Liver (tissue), 9 donors: ENCODE data around the gene TAL1. TPM values are rescaled to one million over a fixed set of nuclear protein-coding genes. Genes with fewer than 3 reads are reported as not detected.

Experiments
- DNase-seq: peaks from one replicate; pipeline ENCODE4 v3.0.0-alpha.2; 2017; ENCODE audit warnings: low spot score
- H3K27ac ChIP-seq, 2 donors: one replicate each; pipeline ENCODE4 v1.7.0; 2013; ENCODE audit warnings: inconsistent platforms in 2 of 2, low read length in 2 of 2, control low read depth in 1 of 2, low read depth in 1 of 2, mild to moderate bottlenecking in 1 of 2
- H3K27me3 ChIP-seq, 4 donors: one replicate each; pipeline versions ENCODE4 v1.6.1 to v1.7.0; 2013; ENCODE audit warnings: low read length in 3 of 4, inconsistent platforms in 1 of 4, mild to moderate bottlenecking in 1 of 4, moderate library complexity in 1 of 4; ENCODE audit not compliant: control insufficient read depth in 4 of 4, insufficient read depth in 4 of 4
- H3K36me3 ChIP-seq, 4 donors: one replicate each; pipeline versions ENCODE4 v1.6.1 to v1.7.0; 2013; ENCODE audit warnings: low read length in 3 of 4, mild to moderate bottlenecking in 3 of 4, low read depth in 1 of 4, moderate library complexity in 1 of 4; ENCODE audit not compliant: control insufficient read depth in 4 of 4, insufficient read depth in 3 of 4
- H3K4me1 ChIP-seq, 4 donors: one replicate each; pipeline versions ENCODE4 v1.6.1 to v1.7.0; 2013; ENCODE audit warnings: low read length in 3 of 4, mild to moderate bottlenecking in 3 of 4, moderate library complexity in 1 of 4; ENCODE audit not compliant: control insufficient read depth in 4 of 4, insufficient read depth in 4 of 4
- H3K4me3 ChIP-seq, 3 donors: one replicate each; pipeline versions ENCODE4 v1.6.1 to v1.7.0; 2013; ENCODE audit warnings: low read length in 3 of 3, control low read depth in 1 of 3, low read depth in 1 of 3, mild to moderate bottlenecking in 1 of 3
- H3K9ac ChIP-seq, 2 donors: one replicate each; pipeline ENCODE4 v1.7.0; 2013; ENCODE audit warnings: low read length in 2 of 2, mild to moderate bottlenecking in 2 of 2, moderate library complexity in 2 of 2, control low read depth in 1 of 2, low read depth in 1 of 2
- H3K9me3 ChIP-seq, 4 donors: one replicate each; pipeline versions ENCODE4 v1.6.1 to v1.7.0; 2013; ENCODE audit warnings: low read length in 3 of 4; ENCODE audit not compliant: control insufficient read depth in 4 of 4
- ATF3 ChIP-seq: IDR thresholded peaks from 2 replicates; pipeline ENCODE4 v1.6.1; 2016; ENCODE audit warnings: antibody characterized with exemption
- CTCF ChIP-seq: fragments of 150-350 bp; IDR thresholded peaks from 2 replicates; pipeline ENCODE4 v1.5.1; 2017; ENCODE audit warnings: improper control_type of control experiment, low read depth, low read length; ENCODE audit not compliant: missing input control
- EGR1 ChIP-seq, 2 donors: IDR thresholded peaks; 2 replicates each; pipeline ENCODE4 v1.6.1; 2016 to 2018; ENCODE audit warnings: antibody characterized with exemption in 2 of 2, low read depth in 2 of 2
- FOXA1 ChIP-seq: IDR thresholded peaks from 2 replicates; pipeline ENCODE4 v1.6.1; 2016; ENCODE audit warnings: antibody characterized with exemption
- FOXA2 ChIP-seq: IDR thresholded peaks from 2 replicates; pipeline ENCODE4 v1.6.1; 2016; ENCODE audit warnings: antibody characterized with exemption
- GABPA ChIP-seq, 2 donors: IDR thresholded peaks in 1 of 2; conservative IDR thresholded peaks in 1 of 2; 2 replicates each; pipeline ENCODE4 v1.6.1; 2016; ENCODE audit warnings: antibody characterized with exemption in 2 of 2, mild to moderate bottlenecking in 1 of 2, moderate library complexity in 1 of 2
- HNF4A ChIP-seq, 2 donors: conservative IDR thresholded peaks; 2 replicates each; pipeline ENCODE4 v1.6.1; 2016; ENCODE audit warnings: antibody characterized with exemption in 2 of 2, mild to moderate bottlenecking in 2 of 2
- HNF4G ChIP-seq: IDR thresholded peaks from 2 replicates; pipeline ENCODE4 v1.6.1; 2016; ENCODE audit warnings: antibody characterized with exemption
- JUND ChIP-seq, 2 donors: IDR thresholded peaks; 2 replicates each; pipeline ENCODE4 v1.6.1; 2016; ENCODE audit warnings: antibody characterized with exemption in 2 of 2
- NR2F2 ChIP-seq: IDR thresholded peaks from 2 replicates; pipeline ENCODE4 v1.6.1; 2016; ENCODE audit warnings: antibody characterized with exemption
- RAD21 ChIP-seq, 2 donors: IDR thresholded peaks; 2 replicates each; pipeline ENCODE4 v1.6.1; 2016; ENCODE audit warnings: antibody characterized with exemption in 2 of 2, mild to moderate bottlenecking in 2 of 2
- RXRA ChIP-seq, 2 donors: IDR thresholded peaks; 2 replicates each; pipeline ENCODE4 v1.6.1; 2017 to 2018; ENCODE audit warnings: antibody characterized with exemption in 2 of 2, mild to moderate bottlenecking in 1 of 2
- SP1 ChIP-seq: IDR thresholded peaks from 2 replicates; pipeline ENCODE4 v1.6.1; 2018; ENCODE audit warnings: antibody characterized with exemption, mild to moderate bottlenecking
- TAF1 ChIP-seq: conservative IDR thresholded peaks from 2 replicates; pipeline ENCODE4 v1.6.1; 2016; ENCODE audit warnings: antibody characterized with exemption, mild to moderate bottlenecking
- YY1 ChIP-seq: IDR thresholded peaks from 2 replicates; pipeline ENCODE4 v1.6.1; 2016; ENCODE audit warnings: antibody characterized with exemption, mild to moderate bottlenecking
- WGBS: extraction: QIAGEN DNeasy Blood & Tissue Kit; methylation state at CpG from one replicate; pipeline ENCODE4 v1.1.7; 2013; 5-methylcytosine and 5-hydroxymethylcytosine counted together
- polyA plus RNA-seq, 2 donors: library from polyadenylated mRNA; stranded (reverse) in 1 of 2; unstranded in 1 of 2; fragments of 200-250 nt in 1 of 2; fragments of >200 nt in 1 of 2; fragmentation: Nextera tagmentation in 1 of 2; extraction: Ambion mirVana in 1 of 2; gene quantifications; one replicate each; pipeline versions ENCODE4 v1.2.1 to v1.2.3, GENCODE V29; 2013 to 2015
- total RNA-seq, 2 donors: library from RNA; depleted of rRNA; stranded (reverse); fragments of >200 nt; gene quantifications; one replicate each; pipeline ENCODE4 v1.2.3, GENCODE V29; 2014
- TF ChIP-seq, protein P1 (sequence below): IDR thresholded peaks from 2 replicates; pipeline ENCODE4 v1.6.1; 2016; ENCODE audit warnings: antibody characterized with exemption
- TF ChIP-seq, protein P2 (sequence below): IDR thresholded peaks from 2 replicates; pipeline ENCODE4 v1.6.1; 2016; ENCODE audit warnings: antibody characterized with exemption, mild to moderate bottlenecking
- TF ChIP-seq, protein P3 (sequence below): IDR thresholded peaks from 2 replicates; pipeline ENCODE4 v1.6.1; 2016; ENCODE audit warnings: antibody characterized with exemption
- donor health status: healthy.
- donor health status: healthy.
- donor health status: healthy.
- donor health status: healthy.
- donor health status: healthy.

Gene TAL1
- total and polyA plus RNA-seq, 4 donors, result 0.79 to 184 (median 2.3) TPM

- TF ChIP-seq HNF4A (conservative IDR thresholded peaks at IDR 0.05), result no peak
- TF ChIP-seq FOXA1, result no peak
- no peak for TF ChIP-seq HNF4G
- TF ChIP-seq, protein P1, sequence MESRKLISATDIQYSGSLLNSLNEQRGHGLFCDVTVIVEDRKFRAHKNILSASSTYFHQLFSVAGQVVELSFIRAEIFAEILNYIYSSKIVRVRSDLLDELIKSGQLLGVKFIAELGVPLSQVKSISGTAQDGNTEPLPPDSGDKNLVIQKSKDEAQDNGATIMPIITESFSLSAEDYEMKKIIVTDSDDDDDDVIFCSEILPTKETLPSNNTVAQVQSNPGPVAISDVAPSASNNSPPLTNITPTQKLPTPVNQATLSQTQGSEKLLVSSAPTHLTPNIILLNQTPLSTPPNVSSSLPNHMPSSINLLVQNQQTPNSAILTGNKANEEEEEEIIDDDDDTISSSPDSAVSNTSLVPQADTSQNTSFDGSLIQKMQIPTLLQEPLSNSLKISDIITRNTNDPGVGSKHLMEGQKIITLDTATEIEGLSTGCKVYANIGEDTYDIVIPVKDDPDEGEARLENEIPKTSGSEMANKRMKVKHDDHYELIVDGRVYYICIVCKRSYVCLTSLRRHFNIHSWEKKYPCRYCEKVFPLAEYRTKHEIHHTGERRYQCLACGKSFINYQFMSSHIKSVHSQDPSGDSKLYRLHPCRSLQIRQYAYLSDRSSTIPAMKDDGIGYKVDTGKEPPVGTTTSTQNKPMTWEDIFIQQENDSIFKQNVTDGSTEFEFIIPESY, result no peak
- TF ChIP-seq, protein P2, sequence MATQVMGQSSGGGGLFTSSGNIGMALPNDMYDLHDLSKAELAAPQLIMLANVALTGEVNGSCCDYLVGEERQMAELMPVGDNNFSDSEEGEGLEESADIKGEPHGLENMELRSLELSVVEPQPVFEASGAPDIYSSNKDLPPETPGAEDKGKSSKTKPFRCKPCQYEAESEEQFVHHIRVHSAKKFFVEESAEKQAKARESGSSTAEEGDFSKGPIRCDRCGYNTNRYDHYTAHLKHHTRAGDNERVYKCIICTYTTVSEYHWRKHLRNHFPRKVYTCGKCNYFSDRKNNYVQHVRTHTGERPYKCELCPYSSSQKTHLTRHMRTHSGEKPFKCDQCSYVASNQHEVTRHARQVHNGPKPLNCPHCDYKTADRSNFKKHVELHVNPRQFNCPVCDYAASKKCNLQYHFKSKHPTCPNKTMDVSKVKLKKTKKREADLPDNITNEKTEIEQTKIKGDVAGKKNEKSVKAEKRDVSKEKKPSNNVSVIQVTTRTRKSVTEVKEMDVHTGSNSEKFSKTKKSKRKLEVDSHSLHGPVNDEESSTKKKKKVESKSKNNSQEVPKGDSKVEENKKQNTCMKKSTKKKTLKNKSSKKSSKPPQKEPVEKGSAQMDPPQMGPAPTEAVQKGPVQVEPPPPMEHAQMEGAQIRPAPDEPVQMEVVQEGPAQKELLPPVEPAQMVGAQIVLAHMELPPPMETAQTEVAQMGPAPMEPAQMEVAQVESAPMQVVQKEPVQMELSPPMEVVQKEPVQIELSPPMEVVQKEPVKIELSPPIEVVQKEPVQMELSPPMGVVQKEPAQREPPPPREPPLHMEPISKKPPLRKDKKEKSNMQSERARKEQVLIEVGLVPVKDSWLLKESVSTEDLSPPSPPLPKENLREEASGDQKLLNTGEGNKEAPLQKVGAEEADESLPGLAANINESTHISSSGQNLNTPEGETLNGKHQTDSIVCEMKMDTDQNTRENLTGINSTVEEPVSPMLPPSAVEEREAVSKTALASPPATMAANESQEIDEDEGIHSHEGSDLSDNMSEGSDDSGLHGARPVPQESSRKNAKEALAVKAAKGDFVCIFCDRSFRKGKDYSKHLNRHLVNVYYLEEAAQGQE, result no peak
- TF ChIP-seq YY1, result no peak
- no peak for TF ChIP-seq RXRA (IDR thresholded peaks at IDR 0.05)
- no peak for TF ChIP-seq GABPA (IDR thresholded peaks at IDR 0.05 in 1 of 2, conservative IDR thresholded peaks at IDR 0.05 in 1 of 2)
- TF ChIP-seq EGR1 (IDR thresholded peaks at IDR 0.05; ENCODE audit: low read depth in 2 of 2), result no peak
- TF ChIP-seq, protein P3, sequence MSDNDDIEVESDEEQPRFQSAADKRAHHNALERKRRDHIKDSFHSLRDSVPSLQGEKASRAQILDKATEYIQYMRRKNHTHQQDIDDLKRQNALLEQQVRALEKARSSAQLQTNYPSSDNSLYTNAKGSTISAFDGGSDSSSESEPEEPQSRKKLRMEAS, result no peak
- TF ChIP-seq SP1, result no peak
- TF ChIP-seq NR2F2, result no peak
- no peak for TF ChIP-seq RAD21 (IDR thresholded peaks at IDR 0.05)
- TF ChIP-seq CTCF, result no peak
- TF ChIP-seq FOXA2, result no peak
- TF ChIP-seq JUND (IDR thresholded peaks at IDR 0.05), result no peak
- TF ChIP-seq TAF1, result no peak
- no peak for TF ChIP-seq ATF3
- Histone ChIP-seq H3K27me3 (peaks cover 0 to 21% (median 15%) of the 10 kb centered on the region in 4 donors), H3K36me3 (no peaks in the 10 kb centered on the region), H3K9ac (peak overlapping the region in 1 of 2 donors; percentile 26), H3K4me1 (peaks cover 0 to 10% (median 9%) of the 10 kb centered on the region in 4 donors), H3K9me3 (peaks cover 0 to 1% (median 0%) of the 10 kb centered on the region in 4 donors), H3K27ac (no peak overlapping the region), H3K4me3 (peak overlapping the region in 1 of 3 donors; percentile 11)
- DNase-seq, result peak; percentile 49
- 44% methylated on average over 12 of the region's 12 CpGs for WGBS
Observed at GRCh38 chr1:47228644-47229030, 3.4 kb downstream of the TAL1 start.
